ENCODE data around the gene VASH1. TPM values are rescaled to one million over a fixed set of nuclear protein-coding genes. Genes with fewer than 3 reads are reported as not detected.

VASH1 gene
- polyA plus RNA-seq, 2 of the 4 experiments (the other 2 are of a cell fraction) = 2.1 to 6.0 TPM

GRCh38 chr14:76755610-76756370 is 5.5 kb upstream of the VASH1 start:
- CTCF ChIA-PET = interaction anchor here (0.6 to 2.9 kb wide), 3 partner anchors 29 to 102 kb away, joined by 3 to 13 read pairs (median 3); no protein-coding TSS in a partner anchor
- POLR2A ChIA-PET = no interaction called here
- Histone ChIP-seq H3K9me3 (no peaks in the 10 kb centered on the region), H3K27ac (no peak overlapping the region), H3K4me3 (no peak overlapping the region), H3K4me2 (no peak overlapping the region), H3K4me1 (no peaks in the 10 kb centered on the region)
- FAIRE-seq (no peak), ATAC-seq (no peak), DNase-seq (ENCODE audit: low read depth in 1 of 2, low spot score in 1 of 2) (no peak)
- 61% methylated on average over 9 of the region's 9 CpGs for WGBS (ENCODE audit: missing lambda C conversion rate)
- TF ChIP-seq E2F6 (IDR thresholded peaks at IDR 0.05; ENCODE audit: borderline replicate concordance, low read depth) = no peak
- TF ChIP-seq RAD21 (conservative IDR thresholded peaks at IDR 0.05 in 1 of 2, IDR thresholded peaks at IDR 0.05 in 1 of 2) = no peak
- no peak for TF ChIP-seq EHMT2 (IDR thresholded peaks at IDR 0.05; ENCODE audit: low read depth)
- TF ChIP-seq ELK1 (IDR thresholded peaks at IDR 0.05; ENCODE audit: low read depth, low read length) = no peak
- no peak for TF ChIP-seq TP53 (CRISPR knock-in tag; IDR thresholded peaks at IDR 0.05)
- TF ChIP-seq ZNF302 (CRISPR knock-in tag; IDR thresholded peaks at IDR 0.05) = no peak
- TF ChIP-seq FOXS1 (CRISPR knock-in tag; IDR thresholded peaks at IDR 0.05) = no peak
- no peak for TF ChIP-seq MYC (IDR thresholded peaks at IDR 0.05; ENCODE audit: borderline replicate concordance, low read length)
- TF ChIP-seq MAX (IDR thresholded peaks at IDR 0.05) = no peak
- TF ChIP-seq ESRRA (IDR thresholded peaks at IDR 0.05; ENCODE audit: borderline replicate concordance, low read length) = no peak
- no peak for TF ChIP-seq BCL3 (IDR thresholded peaks at IDR 0.05)
- TF ChIP-seq PHF8 (IDR thresholded peaks at IDR 0.05; ENCODE audit: borderline replicate concordance, low read depth) = no peak
- TF ChIP-seq NR3C1 (IDR thresholded peaks at IDR 0.05) = no peak
- TF ChIP-seq HOXB13 (CRISPR knock-in tag; IDR thresholded peaks at IDR 0.05; ENCODE audit: low read depth) = no peak
- TF ChIP-seq ZC3H11A (IDR thresholded peaks at IDR 0.05) = no peak
- no peak for TF ChIP-seq JUNB (IDR thresholded peaks at IDR 0.05)

- H3K4me3 ChIP-seq = no peak overlapping the region
- TF ChIP-seq MAZ (IDR thresholded peaks at IDR 0.05; ENCODE audit: borderline replicate concordance, low read depth, low read length) = no peak
- TF ChIP-seq JUNB (IDR thresholded peaks at IDR 0.05) = no peak
- TF ChIP-seq CEBPB (IDR thresholded peaks at IDR 0.05) = no peak
- no peak for TF ChIP-seq CBX8 (IDR thresholded peaks at IDR 0.05)
- no peak for TF ChIP-seq NFE2L2 (conservative IDR thresholded peaks at IDR 0.05; ENCODE audit: low read length)
- no peak for TF ChIP-seq ZNF302 (CRISPR knock-in tag; IDR thresholded peaks at IDR 0.05)
- TF ChIP-seq USF2 (IDR thresholded peaks at IDR 0.05) = no peak
- no peak for TF ChIP-seq E2F6 (IDR thresholded peaks at IDR 0.05; ENCODE audit: borderline replicate concordance, low read depth)
- TF ChIP-seq RAD21 (conservative IDR thresholded peaks at IDR 0.05 in 1 of 2, IDR thresholded peaks at IDR 0.05 in 1 of 2) = no peak
- TF ChIP-seq RNF2 (IDR thresholded peaks at IDR 0.05; ENCODE audit: borderline replicate concordance, low read depth) = no peak
- TF ChIP-seq RARB (CRISPR knock-in tag; IDR thresholded peaks at IDR 0.05) = no peak
- TF ChIP-seq HOXB5 (CRISPR knock-in tag; IDR thresholded peaks at IDR 0.05) = no peak
- TF ChIP-seq MYC (IDR thresholded peaks at IDR 0.05; ENCODE audit: borderline replicate concordance, low read length) = no peak
- TF ChIP-seq HMGXB4 (CRISPR knock-in tag; IDR thresholded peaks at IDR 0.05; ENCODE audit: borderline replicate concordance) = no peak
- no peak for TF ChIP-seq PBX3 (IDR thresholded peaks at IDR 0.05)
- WGBS (ENCODE audit: missing lambda C conversion rate) = 57% methylated on average over 6 of the region's 6 CpGs
- CTCF ChIA-PET = interaction anchor here (1.3 to 2.9 kb wide), 2 partner anchors 28 to 46 kb away, joined by 3 to 13 read pairs; no protein-coding TSS in a partner anchor
- no peaks in the 10 kb centered on the region for H3K9me3 ChIP-seq
- no peak for ATAC-seq
- H3K4me1 ChIP-seq = no peaks in the 10 kb centered on the region
- no peak for DNase-seq (ENCODE audit: low read depth in 1 of 2, low spot score in 1 of 2)
- FAIRE-seq = no peak
- POLR2A ChIA-PET = no interaction called here
- H3K4me2 ChIP-seq = no peak overlapping the region
- H3K27ac ChIP-seq = no peak overlapping the region
Observed at GRCh38 chr14:76756371-76756750, 4.9 kb upstream of the VASH1 start.
